HG02571 (cell line): ENCODE results near the gene TRIM8.

Source experiments
- ATAC-seq: cut with Tn5 transposase; IDR thresholded peaks from one replicate; pipeline ENCODE4 v1.9.1; 2021; ENCODE audit warnings: mild to moderate bottlenecking, moderate library complexity; ENCODE audit not compliant: unreplicated experiment

The TRIM8 gene

DNA sequence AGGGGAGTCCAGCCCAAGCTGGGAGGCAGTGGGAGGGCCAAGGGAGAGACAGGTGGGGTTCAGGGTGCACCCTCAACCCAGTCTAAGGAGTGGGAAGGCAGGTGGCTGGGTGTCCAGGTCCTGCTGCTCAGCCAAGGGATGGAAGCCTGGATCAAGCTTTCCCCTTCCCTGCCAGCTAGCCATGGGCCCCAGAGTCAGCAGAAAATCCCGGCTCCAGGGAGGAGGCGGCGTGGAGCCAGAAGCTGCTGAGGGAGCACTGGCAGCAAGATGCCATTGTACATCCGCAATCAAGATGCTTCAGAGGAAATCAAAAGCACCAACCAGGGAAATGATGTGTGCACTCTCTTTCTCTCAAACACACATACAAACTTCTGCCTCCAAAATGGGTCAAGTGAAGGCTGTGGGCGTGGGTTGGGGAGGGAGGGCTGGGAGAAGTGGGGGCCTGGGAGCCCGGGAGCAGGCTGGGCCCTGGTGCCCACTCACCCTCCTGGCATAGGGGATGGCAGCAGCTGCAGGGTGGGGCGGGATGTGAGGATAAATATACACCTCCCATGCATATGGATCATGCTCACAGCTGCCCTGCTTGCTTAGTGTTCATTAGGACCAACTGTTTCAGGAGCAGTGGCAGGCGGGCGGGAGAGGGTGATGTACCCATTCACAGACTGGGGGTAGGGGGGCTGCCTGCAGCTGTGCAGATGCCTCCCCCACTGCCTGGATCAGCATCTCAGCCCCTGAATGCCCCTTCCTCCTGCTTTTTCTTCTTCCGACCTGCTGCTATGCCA lies 24.2 kb downstream of the TRIM8 start:
- no peak for ATAC-seq

DNA sequence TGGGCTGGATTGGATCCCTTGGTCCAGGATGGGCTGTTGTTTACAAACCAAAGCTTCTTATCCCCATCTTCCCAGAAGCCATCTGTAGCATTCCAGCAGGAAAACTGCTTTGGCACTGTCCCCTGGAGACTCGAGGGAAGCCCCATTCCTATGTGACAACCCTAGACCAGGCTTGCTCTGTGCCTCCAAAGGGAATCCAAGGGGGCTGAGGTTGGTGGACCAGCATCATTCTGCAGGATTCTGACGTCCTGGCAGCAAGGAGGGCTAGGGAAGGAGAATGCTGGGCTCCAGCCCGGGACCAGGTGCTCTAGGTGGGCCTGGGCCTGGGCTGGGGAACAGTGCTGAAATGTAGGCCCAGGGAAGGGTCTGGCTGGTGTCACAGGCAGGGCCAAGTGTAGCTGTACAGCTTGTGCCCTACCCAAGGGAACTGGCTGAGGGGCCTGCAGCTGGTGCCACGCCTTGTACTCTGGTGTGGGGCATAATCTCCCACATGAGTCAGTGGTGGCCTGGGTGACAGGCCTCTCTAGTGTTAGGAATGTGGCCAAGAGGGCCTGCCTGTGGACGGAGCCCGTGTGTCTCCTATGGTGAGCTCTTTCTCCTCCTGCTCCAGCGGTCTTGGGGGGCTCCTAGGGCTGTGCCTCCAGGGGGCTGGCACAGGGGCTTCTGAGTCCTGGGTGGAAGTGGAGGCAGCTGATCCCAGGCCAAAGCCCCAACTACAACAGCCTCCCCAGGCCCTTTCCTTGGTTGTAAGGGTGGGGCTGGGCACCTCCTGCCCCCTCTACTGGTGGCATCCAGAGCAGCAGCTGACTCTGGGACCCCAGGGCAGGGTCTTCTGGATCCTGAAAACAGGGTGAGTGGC lies 25.2 kb downstream of the TRIM8 start:
- ATAC-seq = no peak

DNA sequence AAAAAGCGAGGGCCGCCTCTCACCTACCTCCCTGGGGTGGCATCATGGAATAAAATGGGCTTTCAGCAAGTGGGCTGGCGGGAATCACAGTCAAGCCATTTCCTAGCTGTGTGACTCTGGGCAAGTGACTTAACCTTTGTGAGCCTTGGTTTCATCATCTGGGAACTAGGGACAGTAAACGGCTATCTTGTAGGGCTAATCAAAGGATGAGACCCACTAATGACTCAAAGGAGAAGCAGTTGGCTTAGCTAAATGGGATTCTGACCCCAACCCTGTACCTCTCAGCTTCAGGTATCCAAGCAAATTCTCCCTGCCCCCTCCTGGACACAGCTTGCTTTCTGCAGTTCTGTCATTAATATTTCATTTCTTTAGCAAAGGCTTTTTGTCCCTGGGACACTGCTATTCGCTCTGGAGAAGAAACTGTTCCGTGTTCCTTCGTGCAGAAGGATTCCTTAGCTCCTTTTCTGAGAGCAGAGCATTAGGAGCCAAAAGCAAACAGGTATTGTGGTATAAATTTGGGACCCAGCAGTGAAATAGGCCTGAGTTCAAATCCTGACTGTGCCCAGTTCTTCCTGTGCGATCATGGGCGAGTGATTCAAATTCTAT lies 25.9 kb downstream of the TRIM8 start:
- no peak for ATAC-seq

DNA sequence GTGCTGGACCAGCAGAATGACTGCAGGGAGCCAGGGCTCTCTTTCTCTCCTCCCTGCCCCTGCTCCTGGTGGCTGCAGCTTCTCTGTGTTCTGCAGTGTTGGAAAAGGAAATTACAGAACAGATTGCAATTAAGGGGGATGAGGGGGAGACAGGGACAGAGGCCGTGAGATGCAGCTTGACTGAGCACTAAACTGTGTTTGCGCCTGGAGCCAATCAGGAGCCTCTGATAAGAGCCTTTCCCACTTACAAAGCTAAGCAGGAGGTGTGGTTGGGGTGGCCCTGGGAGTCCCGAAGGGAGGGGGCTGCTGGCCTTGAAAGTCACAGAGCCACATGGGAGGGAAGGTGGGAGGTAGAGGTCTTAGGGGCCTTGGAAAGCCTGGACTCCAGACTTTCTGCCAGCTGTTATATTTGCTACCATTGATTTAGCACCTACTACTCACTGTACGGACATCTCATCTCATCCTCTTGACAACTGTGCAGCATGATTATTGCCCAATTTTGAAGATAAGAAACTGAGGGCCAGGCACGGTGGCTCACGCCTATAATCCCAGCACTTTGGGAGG lies 26.7 kb downstream of the TRIM8 start:
- no peak for ATAC-seq

DNA sequence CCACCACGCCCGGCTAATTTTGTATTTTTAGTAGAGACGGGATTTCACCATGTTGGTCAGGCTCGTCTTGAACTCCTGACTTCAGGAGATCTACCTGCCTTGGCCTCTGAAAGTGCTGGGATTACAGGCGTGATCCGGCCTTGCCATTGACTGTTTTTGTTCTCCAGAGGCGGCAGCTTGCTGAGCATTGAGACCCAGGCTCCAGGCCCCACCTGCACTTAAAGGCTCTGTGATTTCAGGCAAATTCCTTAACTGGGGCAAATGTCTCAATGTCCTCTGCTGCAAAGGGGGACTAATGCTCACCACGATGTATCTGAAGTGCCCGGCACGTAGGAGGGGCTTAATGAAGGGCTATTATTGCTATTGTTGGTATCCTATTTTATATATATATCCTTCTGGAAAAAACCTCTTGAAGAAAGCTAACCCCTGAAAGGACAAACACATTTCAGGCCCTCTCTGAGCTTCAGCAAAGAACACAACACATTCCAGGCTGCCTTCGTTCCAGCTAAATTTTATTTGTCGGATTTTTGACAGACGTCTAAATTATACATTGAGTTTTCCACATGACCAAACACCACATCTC lies 29.0 kb downstream of the TRIM8 start:
- ATAC-seq = no peak

DNA sequence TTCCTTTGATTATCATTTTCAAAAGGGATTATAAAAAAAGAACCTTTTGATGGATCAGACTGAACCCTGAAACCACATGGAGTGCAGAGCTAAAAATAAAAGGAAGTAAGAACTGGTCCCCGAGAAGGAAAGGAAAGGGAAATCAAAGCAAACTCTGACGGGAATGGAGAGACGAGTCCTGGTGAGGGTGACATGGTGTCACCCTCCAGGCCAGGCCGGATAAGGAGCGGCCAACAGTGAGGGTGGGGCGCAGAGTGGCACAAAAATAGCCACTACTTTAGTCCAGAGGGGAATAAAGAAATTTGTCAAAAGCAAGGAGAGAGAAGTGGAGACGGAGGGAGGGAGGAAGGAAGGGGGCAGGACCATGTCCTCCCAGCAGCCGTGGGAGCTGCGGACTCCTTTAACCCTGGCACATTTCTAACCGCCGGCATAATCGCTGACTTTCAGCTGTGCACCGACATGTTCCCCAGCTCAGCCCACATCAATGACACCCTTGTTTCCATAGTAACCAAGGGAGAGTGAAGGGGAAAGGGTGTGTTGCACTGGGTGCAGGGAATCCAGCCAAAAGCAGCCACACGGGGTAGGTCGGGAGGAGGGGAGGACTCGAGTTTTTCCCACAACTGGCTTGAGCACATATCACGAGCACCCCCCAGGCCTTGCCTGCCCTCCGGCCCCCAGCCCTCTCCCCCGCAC lies 29.7 kb downstream of the TRIM8 start:
- ATAC-seq = no peak

DNA sequence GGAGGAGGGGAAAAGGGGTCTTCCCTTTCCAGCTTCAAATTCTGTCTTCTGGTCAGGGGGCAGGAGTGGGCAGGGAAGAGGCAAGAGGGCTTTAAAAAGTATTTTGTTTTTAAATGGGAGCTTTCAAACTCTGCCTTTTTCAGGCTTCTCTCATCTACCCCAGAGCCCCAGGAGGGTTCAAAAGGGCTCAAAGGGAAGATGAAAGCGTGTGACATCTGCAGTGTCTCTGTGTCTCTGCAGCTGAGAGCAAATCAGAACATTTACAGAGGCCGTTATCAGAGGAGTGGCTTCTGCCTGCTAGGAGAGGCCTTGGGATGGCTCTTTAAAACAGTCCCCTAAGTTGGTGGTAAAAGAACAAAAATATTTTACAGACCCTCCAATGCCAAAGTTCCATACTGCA lies 30.3 kb downstream of the TRIM8 start:
- no peak for ATAC-seq

DNA sequence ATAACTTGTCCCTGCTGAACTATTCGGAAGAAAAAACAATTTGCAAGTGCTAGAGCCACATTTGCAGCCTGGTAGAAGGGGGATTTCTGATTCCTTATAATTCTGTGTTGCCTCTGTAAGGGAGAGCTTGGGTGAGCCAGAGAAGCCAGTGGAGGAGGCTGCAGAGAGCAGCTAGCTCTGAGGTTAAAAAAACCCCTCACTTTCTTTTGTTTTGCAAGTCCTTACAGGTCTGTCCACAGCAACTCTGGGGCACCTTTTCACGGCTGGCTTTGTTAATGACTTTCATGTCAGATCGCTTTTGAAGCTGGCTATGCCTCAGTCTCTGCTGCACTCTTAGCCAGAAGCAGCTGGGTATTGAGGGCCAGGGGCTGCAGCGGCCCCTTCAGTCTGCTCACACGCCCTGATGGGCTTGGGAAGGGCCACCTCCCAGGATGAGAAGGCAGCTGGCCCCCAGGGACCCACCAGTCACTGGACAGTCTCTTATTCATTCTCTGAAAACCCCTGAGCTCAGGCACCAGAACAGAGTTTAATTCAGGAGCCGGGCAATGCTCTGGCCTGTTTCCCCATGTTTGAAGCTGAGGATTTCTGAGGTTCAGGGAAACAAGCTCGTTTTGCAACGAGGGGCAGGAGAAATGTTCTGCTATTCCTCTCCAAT lies 30.9 kb downstream of the TRIM8 start:
- ATAC-seq = no peak

DNA sequence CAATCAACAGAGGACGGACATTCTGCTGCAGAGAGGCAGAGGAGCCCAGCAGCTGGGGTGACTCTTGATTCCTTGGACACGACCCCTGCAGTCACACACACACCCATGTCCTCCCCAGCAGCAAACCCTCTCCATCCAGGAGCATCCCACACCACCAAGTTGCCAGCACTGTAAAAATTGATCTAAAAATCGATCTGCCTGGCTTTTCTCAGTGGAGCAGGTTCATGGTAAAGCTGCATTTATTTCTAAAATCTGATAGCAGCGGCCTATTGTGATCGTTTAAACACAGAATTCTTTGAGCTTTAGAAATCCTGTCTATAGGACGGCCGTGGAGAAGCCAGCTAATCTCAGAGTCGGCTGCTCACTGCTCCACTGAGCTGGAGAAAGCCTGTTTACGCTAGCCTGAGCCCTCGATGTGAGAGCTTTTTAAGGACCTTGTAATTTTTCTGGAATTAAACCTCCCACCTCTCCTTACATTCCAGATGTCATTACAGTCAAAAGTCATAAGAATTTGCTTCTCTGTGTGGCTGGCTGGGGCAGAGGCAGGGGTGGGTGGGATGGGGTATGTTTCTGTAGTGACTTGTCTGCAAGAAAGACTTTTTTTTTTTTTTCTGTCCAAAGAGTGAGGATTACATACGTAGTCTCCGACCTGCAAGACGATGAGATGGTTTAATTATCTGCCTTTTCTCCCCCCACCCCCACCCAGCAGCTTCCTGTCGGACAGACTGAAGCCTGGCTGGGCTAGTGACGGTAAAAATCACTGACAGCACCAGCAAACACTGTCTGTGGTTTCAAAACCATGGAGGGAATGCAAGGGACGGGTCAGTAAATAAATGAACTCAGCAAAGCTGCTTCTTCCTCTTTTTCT lies 31.6 kb downstream of the TRIM8 start:
- no peak for ATAC-seq

DNA sequence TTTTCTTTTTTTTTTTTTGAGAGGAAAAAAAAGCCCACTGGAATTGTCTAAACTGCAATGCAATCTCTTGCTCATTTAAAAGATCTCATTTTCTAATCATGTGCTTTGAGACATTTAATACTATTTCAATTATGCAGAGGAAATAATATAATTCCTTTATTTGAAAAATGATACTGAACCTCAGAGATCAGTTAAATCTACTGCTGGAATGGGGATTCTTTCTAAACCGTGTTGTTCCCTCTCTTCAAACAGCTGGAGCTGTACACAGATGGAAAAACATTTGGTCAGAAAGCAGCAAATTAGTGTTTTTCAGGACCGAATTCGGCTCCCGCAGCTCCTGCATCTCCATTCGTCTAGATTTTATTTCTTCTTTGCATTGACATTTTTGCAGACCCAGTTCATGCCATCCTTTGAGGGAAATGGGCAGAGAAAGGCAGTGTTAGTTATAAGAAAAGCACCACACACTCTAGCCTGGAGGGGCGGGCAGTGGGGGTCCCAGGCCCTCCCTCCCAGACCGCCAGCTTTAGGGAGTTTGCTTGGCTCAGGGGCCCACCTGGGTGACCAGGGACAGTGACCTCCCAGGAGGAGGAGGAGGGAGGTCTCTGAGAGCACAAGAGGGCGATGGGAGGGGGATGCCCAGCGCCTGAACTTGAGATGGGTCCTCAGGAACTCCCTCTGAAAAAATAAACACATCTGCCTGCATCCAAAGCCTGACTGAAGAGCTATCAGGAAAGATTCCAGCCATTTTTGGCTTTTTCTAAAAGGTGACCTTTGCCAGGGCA lies 32.4 kb downstream of the TRIM8 start:
- ATAC-seq = no peak

DNA sequence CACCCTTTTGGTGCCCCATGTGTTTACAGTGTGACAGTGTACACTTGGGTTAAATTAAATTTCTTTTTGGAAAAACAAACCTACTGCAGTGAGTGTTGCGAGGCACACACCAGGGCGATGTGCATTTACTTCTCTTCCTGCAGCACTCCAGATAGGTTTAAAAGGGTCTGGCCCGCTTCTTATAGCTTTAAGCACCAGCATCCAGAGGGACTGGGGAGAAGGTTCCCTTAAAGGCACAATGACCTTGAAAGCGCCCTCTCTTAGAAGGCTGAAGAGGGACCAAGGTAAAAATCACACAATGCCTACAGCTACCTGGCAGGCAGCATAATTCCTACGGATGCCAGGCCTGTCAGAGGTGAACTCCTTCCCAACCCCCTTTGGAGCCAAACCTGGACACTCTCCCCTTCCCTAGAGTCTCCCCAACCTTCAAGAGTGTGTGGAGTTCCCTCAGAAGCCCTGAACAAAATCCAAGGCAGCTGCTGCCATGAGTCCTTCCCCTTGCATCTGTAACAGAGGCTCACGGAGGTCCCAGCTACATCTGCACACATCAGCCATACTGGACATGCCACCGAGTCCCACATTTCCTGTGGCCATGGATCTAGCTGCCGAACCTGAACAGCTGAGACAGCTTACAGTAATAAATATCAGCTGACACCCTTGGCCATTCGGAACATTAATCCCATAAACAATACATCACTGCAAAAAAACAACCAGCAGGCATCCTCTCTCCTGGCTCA lies 33.2 kb downstream of the TRIM8 start:
- ATAC-seq = no peak

DNA sequence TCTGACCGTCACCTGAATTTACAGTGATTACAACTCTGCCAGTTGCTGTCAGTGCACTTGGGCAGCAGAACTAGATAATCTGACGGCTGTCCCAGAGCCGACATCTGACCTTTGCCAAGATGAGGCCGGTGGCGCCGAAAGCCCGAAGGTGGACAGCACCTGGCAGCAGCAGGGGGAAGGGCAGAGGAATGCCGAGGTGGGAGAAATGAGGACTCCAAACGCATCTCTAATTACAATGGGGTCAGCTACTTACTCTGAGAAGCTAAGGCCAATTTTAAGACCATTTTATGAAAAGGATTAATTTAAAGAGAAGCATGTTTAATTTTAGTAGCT lies 33.8 kb downstream of the TRIM8 start:
- no peak for ATAC-seq

DNA sequence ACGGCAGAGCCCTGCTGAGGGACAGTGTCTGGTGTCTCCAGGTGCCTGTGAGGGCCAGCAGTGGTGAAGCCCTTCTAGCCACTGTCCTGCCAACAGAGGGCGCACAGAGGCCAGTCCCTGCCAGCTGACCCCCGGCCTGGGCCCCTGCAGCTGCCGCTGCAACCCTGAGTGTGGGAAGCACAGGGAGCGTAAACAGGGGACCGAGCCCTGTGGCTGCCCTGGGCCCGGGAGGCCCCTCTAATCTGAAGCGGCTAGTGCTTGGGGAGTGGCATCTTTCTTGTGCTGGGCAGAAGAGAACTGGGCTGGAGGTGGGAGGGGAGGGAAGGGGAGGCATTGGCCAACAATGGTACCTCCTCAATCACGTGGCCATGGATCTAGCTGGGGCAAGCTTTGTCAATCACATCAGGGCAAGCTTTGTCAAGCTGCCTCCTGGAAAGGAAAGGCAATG lies 34.6 kb downstream of the TRIM8 start:
- no peak for ATAC-seq

DNA sequence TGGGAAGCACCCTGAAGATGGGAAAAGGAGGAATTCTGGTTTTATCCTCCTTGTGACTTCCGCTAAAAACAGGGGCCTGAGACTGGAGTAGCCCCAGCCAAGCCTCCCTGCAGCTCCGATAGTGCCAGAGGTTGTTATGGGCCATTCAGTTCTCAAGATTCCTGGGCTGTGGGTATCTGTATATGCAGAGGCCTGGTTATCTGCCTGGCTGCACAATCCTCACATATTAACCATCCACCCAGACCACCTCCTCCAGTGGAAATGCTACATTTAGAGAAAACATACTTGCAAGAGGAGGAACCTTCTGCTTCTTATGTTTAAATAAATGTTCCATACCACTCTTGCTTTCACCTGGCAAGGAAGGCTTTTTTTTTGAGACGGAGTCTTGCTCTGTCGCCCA lies 35.3 kb downstream of the TRIM8 start:
- ATAC-seq = no peak

DNA sequence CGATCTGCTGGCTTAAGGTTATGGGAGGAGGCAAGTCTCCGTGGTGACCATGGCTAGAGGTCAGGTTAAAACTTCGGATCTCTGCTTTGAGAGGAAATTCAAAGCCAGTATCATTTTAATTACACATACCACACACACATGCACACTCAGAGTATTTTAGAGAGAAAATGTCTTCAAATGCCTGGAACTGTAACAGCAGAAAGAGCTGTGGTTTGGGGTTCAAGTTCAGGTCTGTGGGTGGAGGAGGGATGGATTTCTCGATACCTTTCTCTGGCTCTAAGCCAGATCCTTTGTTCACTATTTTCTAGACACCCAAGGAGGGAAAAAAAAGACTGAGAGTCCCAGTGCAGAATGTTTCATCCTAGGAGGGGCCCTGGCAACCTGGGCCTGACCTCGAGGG lies 37.4 kb downstream of the TRIM8 start:
- no peak for ATAC-seq

DNA sequence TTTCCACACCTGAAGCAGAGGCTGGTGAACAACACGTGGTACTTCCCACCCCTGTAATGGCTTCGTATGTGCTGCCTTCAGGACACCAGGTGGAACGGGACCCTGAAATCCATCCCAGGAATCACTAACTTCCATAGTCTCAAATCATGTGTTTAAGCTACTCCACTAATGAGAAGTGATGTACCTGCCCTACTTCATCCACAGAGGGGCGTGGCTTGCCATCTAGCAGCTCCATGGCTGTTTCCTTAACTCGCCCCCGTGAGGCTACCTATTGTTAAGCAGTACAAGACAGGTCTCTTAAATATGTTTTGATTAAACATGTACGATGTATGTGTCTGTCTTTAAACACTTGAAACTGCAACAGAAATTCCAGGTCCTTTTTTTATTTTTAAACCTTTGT lies 38.1 kb downstream of the TRIM8 start:
- no peak for ATAC-seq

DNA sequence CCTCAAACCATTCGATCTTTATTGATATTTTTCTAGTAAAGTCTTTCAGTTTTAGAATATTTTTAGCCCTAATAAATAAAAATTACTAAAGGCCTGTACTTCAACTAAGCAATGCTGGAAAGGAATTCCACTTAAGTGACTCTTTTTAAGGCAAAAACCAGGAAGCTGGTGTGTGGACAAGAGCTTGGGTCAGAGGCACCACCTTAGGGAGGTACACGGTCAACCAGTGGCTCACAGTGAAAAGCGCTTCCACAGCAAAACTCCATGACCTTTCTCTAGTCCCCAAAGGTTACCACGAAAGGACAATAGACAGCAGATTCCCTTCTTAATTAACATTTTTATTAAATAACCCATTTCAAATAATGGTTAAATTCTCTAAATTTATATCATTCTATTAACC lies 38.7 kb downstream of the TRIM8 start:
- no peak for ATAC-seq

DNA sequence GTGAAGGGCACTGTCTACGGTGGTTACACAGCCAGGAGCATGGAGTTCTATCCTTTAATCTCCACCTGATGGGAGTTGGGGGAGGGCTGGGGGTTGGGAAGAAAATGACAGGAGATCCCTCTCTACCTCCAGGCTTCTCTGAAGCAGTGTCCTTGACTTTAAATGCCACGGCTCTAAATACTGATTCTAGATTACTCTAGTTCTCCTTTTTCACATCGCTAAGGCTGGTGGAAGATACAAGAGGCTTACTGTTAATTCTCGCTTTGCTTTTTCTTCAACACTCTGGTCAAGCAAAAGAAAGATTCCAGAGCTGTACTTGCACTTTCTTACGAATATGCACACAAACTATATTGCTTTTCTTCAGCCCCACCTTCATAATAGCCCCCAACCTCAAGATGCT lies 39.5 kb downstream of the TRIM8 start:
- ATAC-seq = no peak
